Fibroblast of pulmonary artery (primary cell): ENCODE results near the gene CPNE7.
A peak's percentile ranks its signal among the peaks of the same experiment; 100 is the strongest.

Experiments
- DNase-seq: peaks from one replicate; pipeline ENCODE4 v3.0.0-alpha.2; 2010; ENCODE audit warnings: low read depth
- H3K4me3 ChIP-seq: replicated peaks from 2 replicates; pipeline ENCODE4 v1.5.1; 2011; ENCODE audit warnings: low read depth, mild to moderate bottlenecking, control low read depth, low read length, moderate library complexity
- TF ChIP-seq, protein P1 (sequence below): IDR thresholded peaks from 2 replicates; pipeline ENCODE4 v1.5.1; 2011; ENCODE audit warnings: mild to moderate bottlenecking, control low read depth, low read length, inconsistent platforms; ENCODE audit errors: missing control alignments

The CPNE7 gene

GRCh38 chr16:89555780-89556179 lies 19.8 kb upstream of the CPNE7 start:
- no peak for DNase-seq
- H3K4me3 ChIP-seq = no peak overlapping the region
- TF ChIP-seq, protein P1, sequence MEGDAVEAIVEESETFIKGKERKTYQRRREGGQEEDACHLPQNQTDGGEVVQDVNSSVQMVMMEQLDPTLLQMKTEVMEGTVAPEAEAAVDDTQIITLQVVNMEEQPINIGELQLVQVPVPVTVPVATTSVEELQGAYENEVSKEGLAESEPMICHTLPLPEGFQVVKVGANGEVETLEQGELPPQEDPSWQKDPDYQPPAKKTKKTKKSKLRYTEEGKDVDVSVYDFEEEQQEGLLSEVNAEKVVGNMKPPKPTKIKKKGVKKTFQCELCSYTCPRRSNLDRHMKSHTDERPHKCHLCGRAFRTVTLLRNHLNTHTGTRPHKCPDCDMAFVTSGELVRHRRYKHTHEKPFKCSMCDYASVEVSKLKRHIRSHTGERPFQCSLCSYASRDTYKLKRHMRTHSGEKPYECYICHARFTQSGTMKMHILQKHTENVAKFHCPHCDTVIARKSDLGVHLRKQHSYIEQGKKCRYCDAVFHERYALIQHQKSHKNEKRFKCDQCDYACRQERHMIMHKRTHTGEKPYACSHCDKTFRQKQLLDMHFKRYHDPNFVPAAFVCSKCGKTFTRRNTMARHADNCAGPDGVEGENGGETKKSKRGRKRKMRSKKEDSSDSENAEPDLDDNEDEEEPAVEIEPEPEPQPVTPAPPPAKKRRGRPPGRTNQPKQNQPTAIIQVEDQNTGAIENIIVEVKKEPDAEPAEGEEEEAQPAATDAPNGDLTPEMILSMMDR = no peak

DNA sequence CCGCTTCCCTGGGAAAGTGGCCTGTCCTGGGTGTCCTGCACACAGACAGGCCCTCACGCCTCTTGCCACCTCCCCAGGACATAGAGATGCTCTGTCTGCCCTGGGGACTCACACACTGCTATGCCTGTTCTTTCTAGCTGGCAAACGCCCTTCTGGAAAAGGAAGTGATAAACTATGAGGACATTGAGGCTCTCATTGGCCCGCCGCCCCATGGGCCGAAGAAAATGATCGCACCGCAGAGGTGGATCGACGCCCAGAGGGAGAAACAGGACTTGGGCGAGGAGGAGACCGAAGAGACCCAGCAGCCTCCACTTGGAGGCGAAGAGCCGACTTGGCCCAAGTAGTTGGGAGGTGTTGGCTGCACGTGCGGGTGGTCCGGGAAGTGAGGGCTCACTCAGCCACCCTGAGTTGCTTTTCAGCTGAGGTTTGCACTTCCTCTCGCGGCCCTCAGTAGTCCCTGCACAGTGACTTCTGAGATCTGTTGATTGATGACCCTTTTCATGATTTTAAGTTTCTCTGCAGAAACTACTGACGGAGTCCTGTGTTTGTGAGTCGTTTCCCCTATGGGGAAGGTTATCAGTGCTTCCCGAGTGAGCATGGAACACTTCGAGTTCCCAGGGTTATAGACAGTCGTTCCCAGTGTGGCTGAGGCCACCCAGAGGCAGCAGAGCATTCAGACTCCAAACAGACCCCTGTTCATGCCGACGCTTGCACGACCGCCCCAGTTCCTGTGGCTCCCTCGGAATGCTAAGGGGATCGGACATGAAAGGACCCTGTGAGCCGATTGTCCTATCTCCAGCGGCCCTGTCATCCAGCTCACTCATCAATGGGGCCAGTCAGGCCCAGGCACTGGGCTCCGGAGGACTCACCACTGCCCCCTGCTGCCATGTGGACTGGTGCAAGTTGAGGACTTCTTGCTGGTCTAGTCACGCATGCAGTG lies 18.5 kb upstream of the CPNE7 start:
- peak; percentile 80 for DNase-seq
- TF ChIP-seq, protein P1 = peak; percentile 94
- H3K4me3 ChIP-seq = no peak overlapping the region

GRCh38 chr16:89557690-89558490 lies 17.7 kb upstream of the CPNE7 start:
- TF ChIP-seq, protein P1 = no peak
- DNase-seq = no peak
- no peak overlapping the region for H3K4me3 ChIP-seq

DNA sequence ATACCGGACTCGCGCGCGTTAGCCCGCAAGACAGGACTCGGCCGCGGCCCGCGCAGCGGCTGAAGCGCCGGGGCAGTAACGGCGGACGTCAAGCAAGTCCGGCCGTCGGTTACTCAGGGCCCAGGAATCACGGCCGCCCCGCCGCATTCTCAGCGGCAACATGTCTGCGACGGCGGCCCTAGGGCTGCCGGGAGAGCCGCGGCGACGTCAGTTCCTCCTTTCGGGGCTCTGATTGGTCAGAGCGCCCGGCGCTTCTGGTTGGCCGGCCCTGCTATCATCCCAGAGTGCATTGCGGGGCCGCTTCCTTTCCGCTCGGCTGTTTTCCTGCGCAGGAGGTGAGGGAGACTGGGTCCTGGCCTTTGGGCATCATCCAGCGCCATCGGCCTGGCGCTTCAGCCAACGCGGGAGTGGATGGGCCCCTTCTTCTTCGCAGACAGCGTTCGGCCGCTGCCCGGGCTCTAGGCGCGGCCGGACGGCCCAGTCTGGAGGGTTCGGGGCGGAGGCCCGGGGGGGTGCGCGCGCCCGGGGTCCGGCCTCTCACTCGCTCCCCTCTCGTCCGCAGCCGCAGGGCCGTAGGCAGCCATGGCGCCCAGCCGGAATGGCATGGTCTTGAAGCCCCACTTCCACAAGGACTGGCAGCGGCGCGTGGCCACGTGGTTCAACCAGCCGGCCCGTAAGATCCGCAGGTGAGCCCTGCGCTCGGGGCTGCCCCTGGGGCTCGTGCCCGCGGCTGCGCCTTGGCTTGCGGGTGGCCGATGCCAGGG lies 15.0 kb upstream of the CPNE7 start, which contains the start of gene RPL13:
Gene RPL13, plus strand, starts transcription at position 305 of the 764 bp plus-strand sequence. Its CDS starts 278 bp downstream, at position 583.
- H3K4me3 ChIP-seq = peak within 1 kb of the TSS; percentile 87
- TF ChIP-seq, protein P1 = no peak
- peak; percentile 96 for DNase-seq

GRCh38 chr16:89561142-89561883 lies 14.2 kb upstream of the CPNE7 start:
- DNase-seq = peak; percentile 32
- H3K4me3 ChIP-seq = peak overlapping the region; percentile 87
- TF ChIP-seq, protein P1 = no peak
